ENCODE results near the gene FMN1. TPM values are rescaled to one million over a fixed set of nuclear protein-coding genes. Genes with fewer than 3 reads are reported as not detected.

Gene FMN1
- total and polyA plus RNA-seq, 2 donors from 2014 or later: 0.71 to 44.8 TPM

GRCh38 chr15:32903591-32904290 is 290.8 kb downstream of the FMN1 start:
- no peaks in the 10 kb centered on the region for H3K27me3 ChIP-seq (ENCODE audit: control insufficient read depth, insufficient read depth, low read length)
- no peaks in the 10 kb centered on the region for H3K9me3 ChIP-seq (ENCODE audit: control insufficient read depth in 2 of 3, insufficient read depth in 1 of 3, low read length in 3 of 3)
- no peaks in the 10 kb centered on the region for H3K4me1 ChIP-seq (ENCODE audit: control insufficient read depth in 2 of 3, insufficient read depth in 2 of 3, low read depth in 1 of 3, low read length in 3 of 3)
- H3K27ac ChIP-seq (ENCODE audit: low read depth in 2 of 2, low read length in 2 of 2): no peak overlapping the region
- no peaks in the 10 kb centered on the region for H3K36me3 ChIP-seq (ENCODE audit: control insufficient read depth in 2 of 3, insufficient read depth in 3 of 3, low read length in 3 of 3)
- FAIRE-seq (no peak), DNase-seq (no peak)
- TF ChIP-seq CTCF (IDR thresholded peaks at IDR 0.05; ENCODE audit: borderline replicate concordance, extremely low read depth, insufficient read depth): no peak
- intact Hi-C loops (cut with DNase I): no loop called here
- H3K4me3 ChIP-seq (ENCODE audit: low read length in 3 of 3): no peak overlapping the region
- H3K9ac ChIP-seq (ENCODE audit: low read length in 3 of 3): no peak overlapping the region

GRCh38 chr15:32901995-32902394 is 292.5 kb downstream of the FMN1 start:
- TF ChIP-seq CTCF (IDR thresholded peaks at IDR 0.05; ENCODE audit: borderline replicate concordance, extremely low read depth, insufficient read depth): no peak
- intact Hi-C loops (cut with DNase I): no loop called here

GRCh38 chr15:32901192-32901591 is 293.3 kb downstream of the FMN1 start:
- no peaks in the 10 kb centered on the region for H3K36me3 ChIP-seq (ENCODE audit: control insufficient read depth in 2 of 3, insufficient read depth in 3 of 3, low read length in 3 of 3)
- H3K4me3 ChIP-seq (ENCODE audit: low read length in 3 of 3): no peak overlapping the region
- intact Hi-C loops (cut with DNase I): no loop called here
- H3K27me3 ChIP-seq (ENCODE audit: control insufficient read depth, insufficient read depth, low read length): no peaks in the 10 kb centered on the region
- H3K4me1 ChIP-seq (ENCODE audit: control insufficient read depth in 2 of 3, insufficient read depth in 2 of 3, low read depth in 1 of 3, low read length in 3 of 3): no peaks in the 10 kb centered on the region
- H3K9me3 ChIP-seq (ENCODE audit: control insufficient read depth in 2 of 3, insufficient read depth in 1 of 3, low read length in 3 of 3): no peaks in the 10 kb centered on the region
- no peak overlapping the region for H3K9ac ChIP-seq (ENCODE audit: low read length in 3 of 3)
- no peak for TF ChIP-seq CTCF (IDR thresholded peaks at IDR 0.05; ENCODE audit: borderline replicate concordance, extremely low read depth, insufficient read depth)
- FAIRE-seq (no peak), DNase-seq (no peak)
- no peak overlapping the region for H3K27ac ChIP-seq (ENCODE audit: low read depth in 2 of 2, low read length in 2 of 2)

More at GRCh38 chr15:32901995-32902394, 292.5 kb downstream of the FMN1 start:
- Histone ChIP-seq H3K4me3 (ENCODE audit: low read length in 3 of 3) (no peak overlapping the region), H3K27ac (ENCODE audit: low read depth in 2 of 2, low read length in 2 of 2) (no peak overlapping the region), H3K4me1 (ENCODE audit: control insufficient read depth in 2 of 3, insufficient read depth in 2 of 3, low read depth in 1 of 3, low read length in 3 of 3) (no peaks in the 10 kb centered on the region), H3K27me3 (ENCODE audit: control insufficient read depth, insufficient read depth, low read length) (no peaks in the 10 kb centered on the region), H3K9ac (ENCODE audit: low read length in 3 of 3) (no peak overlapping the region), H3K9me3 (ENCODE audit: control insufficient read depth in 2 of 3, insufficient read depth in 1 of 3, low read length in 3 of 3) (no peaks in the 10 kb centered on the region), H3K36me3 (ENCODE audit: control insufficient read depth in 2 of 3, insufficient read depth in 3 of 3, low read length in 3 of 3) (no peaks in the 10 kb centered on the region)
- no peak for DNase-seq
- FAIRE-seq: no peak
